Hippocampal formation (tissue), 2 donors: ENCODE results near the gene AGAP9.
"Not testable (repeated sequence)": the region's sequence is repeated elsewhere in the genome, so short reads cannot be mapped to it uniquely, and the experiment has no call there.

ENCODE experiments used
- DNase-seq, 2 donors: peaks; one replicate each; lab custom pipeline; 2025; lab: John Stamatoyannopoulos, UW

The AGAP9 gene

DNA sequence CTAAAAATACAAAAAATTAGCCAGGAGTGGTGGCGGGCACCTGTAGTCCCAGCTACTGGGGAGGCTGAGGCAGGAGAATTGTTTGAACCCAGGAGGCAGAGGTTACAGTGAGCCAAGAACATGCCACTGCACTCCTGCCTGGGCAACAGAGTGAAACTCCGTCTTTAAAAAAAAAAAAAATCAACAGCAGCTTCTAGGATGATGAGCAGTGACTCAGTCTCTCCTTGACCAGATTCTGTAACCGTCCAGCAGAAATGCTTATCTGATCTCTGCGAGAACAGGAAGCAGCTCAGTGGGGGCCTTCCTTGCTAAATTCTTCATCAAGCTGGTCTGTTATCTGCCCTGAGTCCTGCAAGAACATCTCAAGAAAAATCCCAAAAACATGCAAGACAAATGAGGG lies 37.5 kb downstream of the AGAP9 start:
- not testable (repeated sequence) for DNase-seq

DNA sequence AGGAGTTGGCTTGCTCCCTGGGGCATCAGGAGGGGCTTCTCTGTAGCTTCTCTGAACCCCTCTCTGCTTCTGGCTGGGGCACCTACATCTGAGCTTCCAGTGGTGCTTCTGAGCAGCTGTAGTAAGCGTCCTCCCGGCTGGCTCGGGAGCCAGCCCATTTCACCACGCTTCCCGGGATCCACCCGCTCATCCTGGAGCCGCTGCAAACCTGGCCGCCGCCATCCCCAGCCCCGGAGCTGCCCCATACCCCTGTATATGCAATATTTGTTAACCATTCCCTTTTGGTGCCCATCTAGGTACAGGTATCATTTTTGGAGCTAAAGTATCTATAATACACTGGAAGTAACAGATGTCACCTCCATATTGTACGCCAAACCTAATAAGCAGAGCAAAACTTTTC lies 38.7 kb downstream of the AGAP9 start:
- DNase-seq: not testable (repeated sequence)

GRCh38 chr10:47483923-47484322 lies 39.5 kb downstream of the AGAP9 start, which contains the start of gene ANXA8:
Gene ANXA8, minus strand, starts transcription at chr10:47484115. Its CDS starts 182 bp downstream, at chr10:47483933.
- DNase-seq: not testable (repeated sequence)

GRCh38 chr10:47482367-47482766 lies 41.1 kb downstream of the AGAP9 start:
- DNase-seq: not testable (repeated sequence)

- not testable (repeated sequence) for DNase-seq
Observed at GRCh38 chr10:47481768-47482181, 41.7 kb downstream of the AGAP9 start.

- not testable (repeated sequence) for DNase-seq
Observed at GRCh38 chr10:47481182-47481766, 42.2 kb downstream of the AGAP9 start.

DNA sequence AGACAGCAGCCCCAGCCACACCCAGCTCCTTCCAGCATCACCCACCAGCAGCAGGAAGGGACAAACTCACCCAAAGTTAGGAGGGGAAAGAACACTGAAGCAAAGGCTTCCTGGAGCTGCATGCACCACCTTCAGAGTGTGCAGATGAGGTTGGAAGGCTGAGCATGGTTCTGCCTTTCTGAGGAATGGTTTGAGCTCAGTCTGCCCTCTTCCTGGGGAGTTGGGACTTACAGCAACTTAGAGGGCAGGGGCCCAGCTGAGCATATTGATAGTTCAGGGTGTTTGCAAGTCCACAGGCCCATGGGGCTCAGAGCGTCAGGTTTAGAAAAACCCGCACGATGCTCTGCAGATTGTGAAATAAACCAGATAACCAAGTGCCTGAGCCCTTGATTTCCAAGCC lies 43.3 kb downstream of the AGAP9 start:
- DNase-seq: not testable (repeated sequence)

DNA sequence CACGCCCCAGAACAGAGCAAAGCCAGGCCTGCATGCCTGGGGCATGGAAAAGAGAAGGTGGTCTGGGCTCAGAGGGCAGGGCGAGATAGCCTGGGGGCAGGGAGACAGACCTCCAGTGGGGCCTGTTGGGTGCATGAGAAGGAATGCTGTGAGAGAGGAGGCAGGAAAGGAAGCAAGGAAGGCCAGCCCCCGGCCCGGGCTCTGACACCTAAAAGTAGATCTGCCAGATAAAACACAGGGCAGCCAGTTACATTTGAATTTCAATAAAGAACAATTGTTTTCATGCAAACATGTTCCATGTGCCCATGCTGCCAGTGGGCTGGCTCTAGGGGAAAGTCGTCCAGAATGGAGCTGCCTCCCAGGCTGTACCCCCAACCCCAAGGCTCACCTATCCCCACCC lies 45.3 kb downstream of the AGAP9 start:
- not testable (repeated sequence) for DNase-seq

DNA sequence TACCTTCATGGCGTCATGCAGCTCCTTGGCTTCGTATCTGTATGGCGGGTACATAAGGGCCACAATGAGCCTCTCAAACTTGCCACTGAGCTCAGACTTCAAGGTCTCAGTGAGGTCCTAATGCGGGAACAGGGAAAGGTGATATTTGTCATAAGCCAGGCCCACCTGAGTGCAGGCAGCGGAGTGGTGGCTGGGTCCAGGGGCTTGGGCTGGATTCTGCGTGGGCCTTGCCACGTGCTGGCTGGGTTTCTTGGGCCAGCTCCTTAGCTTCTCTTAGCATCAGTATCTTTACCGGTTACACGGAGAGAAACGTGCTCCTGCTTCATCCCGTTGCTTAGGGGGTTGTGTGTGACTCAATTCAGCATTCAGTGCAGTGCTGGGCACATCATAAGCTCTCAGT lies 46.4 kb downstream of the AGAP9 start:
- DNase-seq: not testable (repeated sequence)

- not testable (repeated sequence) for DNase-seq
Observed at GRCh38 chr10:47475101-47475500, 48.3 kb downstream of the AGAP9 start.

DNA sequence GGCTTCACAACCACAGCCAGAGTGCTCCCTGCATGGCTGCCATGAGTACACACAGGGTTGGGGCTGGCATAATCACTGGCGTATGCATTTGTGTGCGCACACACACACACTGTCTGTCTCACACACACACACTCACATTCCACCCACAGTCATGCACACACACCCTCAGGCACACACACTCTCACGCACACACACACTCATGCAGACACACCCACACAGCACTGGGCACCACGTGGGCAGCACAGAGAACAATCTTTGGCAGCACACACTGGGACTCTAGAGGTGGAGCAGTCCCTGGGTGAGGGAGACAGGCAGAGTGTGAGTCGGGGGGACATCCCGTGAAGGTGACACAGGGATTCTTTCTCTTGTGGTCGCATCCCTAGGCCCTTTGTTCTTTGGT lies 49.9 kb downstream of the AGAP9 start:
- DNase-seq: not testable (repeated sequence)

GRCh38 chr10:47472647-47473046 lies 50.8 kb downstream of the AGAP9 start:
- DNase-seq: not testable (repeated sequence)

GRCh38 chr10:47472072-47472471 lies 51.4 kb downstream of the AGAP9 start:
- not testable (repeated sequence) for DNase-seq

DNA sequence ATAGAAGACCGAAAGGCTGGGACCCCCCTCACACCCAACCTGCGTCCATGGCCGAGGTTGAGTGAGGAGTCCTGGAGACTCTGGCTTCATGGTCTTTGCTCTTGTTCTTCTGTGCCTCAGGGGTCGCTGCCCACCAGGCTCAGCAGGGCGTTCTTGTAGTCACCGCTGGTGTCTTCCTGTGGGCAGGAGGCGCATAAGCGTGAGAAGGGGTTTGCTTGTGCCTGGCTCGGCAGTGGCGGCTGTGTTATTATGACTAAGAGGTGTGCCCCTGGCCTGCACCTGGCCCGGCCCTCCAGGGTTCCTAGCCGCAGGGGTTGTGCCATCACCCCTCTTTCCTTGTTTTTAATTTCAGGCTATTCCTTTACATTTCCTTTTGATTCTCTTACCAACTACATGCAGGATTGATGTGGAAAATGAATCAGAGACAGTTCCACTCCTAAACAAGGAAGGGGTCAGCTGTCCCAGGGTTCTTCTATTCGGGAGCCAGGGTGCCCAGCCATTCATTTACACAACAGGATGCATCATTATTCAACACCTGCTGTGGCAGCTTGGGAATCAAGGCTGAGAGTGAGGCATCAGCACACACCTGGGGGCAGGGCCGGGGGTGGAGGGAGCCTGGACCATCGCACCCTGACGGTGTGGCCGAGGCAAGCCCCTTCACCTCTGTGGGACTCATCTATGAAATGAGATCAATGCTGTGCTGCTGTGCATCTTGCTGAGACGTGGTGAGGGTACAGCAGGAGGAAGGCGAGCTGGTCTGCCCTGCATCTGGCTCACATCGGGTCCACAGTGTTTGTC lies 54.5 kb downstream of the AGAP9 start:
- DNase-seq: not testable (repeated sequence)

DNA sequence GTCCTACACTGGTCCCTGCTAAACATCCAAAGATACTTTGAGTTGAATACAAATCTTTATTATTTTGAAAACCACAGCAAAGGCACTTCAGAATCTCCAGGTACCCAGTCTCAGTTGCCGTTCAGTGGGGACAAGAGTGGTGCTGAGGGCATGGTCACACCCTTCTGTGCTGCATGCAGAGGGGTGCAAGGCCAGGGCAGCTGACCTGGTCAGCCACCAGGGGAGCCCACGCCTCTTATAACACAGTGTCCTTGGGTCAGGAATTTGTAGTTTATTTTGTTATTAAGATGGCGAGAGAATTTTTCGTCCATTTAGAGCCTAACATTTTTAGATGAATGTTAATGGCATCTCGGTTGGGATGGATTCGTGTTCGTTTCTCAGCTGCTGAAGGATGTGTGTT lies 55.5 kb downstream of the AGAP9 start:
- DNase-seq: not testable (repeated sequence)

DNA sequence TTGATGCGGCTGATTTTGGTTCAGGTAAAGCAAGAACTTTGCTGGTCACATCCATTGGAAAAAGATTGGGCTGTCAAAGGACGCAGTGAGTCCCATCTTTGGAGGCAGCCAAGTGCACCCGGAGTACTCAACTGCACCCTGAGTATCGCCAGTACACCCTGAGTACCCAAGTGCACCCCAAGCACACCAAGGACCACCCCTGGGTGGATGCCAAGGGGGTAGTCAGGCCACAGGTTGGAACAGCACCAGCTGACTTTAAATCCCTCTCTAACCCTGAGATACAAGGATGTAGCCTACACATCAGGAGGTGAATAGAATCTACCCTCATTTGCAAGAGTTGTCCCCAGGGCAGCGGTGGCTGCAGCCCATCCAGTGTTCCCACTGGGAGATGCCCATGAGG lies 56.0 kb downstream of the AGAP9 start:
- DNase-seq: not testable (repeated sequence)

- not testable (repeated sequence) for DNase-seq
Observed at GRCh38 chr10:47465216-47465917, 58.1 kb downstream of the AGAP9 start.

DNA sequence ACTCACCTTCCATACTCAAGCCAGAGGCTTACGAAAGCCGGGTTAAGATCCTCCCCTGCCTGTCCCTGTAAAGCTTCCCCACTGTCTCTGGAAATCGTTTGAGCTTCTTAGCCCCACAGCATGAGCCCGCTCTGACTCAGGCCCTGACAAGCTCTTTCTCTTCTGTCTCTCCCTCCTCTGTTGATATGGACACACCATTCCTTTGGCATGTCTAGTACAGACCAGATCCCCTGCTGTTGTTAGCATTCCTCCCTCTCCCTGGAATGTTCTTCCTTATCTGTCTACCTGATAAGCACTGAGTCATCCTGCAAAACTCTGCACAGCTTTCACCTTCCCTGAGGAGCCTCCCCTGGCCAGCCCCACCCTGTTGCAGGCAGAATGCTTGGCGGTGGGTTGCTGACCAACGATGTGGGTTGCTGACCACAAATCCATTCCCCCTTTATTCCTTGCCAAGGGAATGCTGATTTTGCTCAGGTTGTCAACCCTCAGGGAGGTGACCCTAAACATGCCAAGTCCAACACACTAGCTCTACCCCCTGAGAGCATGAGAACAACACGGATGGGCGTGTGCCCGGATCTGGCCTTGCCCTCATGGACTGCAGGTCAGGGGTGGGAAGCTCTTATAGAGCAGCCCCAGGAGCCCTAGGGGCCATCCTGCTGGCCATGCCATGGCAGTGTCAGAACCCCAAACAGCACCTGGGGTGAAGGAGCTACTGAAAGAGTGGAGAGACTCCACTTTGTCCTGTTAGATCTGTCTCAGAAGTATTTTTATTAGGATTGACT lies 60.7 kb downstream of the AGAP9 start:
- not testable (repeated sequence) for DNase-seq

DNA sequence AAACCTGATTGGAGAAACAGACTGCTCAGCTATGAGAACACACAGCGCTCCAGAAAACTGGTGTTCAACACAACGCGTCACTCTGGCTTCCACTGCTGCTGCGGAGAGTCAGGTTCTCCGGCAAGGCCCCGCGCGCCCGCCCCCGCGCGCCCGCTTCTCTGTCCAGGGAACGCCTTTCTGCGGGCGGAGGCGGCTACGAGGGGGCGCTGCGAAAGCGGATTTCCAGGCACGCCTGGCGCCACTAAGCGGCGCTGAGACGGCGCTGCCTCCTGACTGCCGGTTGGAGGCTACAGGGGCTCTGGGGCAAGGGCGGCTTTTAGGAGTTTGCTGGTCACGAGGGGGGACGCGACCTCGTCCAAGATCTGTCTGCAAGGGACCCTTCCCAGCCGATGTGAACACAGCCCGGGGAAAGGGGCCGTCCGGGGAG lies 62.2 kb downstream of the AGAP9 start:
- not testable (repeated sequence) for DNase-seq

DNA sequence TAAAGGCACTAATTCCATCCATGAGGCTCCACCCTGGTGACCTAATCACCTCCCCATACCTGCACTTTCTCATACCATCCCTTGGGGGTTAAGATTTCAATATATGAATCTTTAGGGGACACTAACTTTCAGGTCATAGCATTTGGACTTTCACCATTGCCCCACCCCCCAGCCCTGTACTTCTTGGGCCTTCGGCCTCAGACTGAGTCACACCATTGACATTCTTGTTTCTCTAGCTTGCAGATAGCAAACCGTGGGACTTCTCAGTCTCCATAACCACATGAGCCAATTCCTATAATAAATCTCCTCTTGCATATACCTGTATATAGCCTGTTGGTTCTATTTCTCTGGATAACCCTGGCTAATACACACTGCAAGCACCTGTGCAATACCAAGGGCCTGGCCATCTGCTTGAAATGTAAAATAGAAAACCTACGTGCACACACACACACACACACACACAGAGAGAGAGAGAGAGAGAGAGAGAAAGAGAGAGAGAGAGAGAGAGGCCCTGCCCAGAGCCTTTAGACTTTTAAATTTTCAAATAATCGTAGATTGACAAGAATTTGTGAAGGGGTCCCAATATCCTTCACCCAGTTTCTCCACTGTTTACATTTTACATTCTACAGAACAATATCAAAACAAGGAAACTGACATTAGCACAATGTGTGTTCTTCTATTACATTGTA lies 64.8 kb downstream of the AGAP9 start:
- no peak for DNase-seq

- no peak for DNase-seq
Observed at GRCh38 chr10:47457826-47458225, 65.6 kb downstream of the AGAP9 start.
